A375 (cell line): ENCODE data around the gene CCDC152. TPM values are rescaled to one million over a fixed set of nuclear protein-coding genes. Genes with fewer than 3 reads are reported as not detected.

Experiments
- total RNA-seq: library from RNA; depleted of rRNA; stranded (reverse); fragments of >200 nt; shearing (Covaris generic); gene quantifications from 2 replicates; pipeline ENCODE4 v1.2.3, GENCODE V29; 2014; rRNA removed

Gene CCDC152, protein sequence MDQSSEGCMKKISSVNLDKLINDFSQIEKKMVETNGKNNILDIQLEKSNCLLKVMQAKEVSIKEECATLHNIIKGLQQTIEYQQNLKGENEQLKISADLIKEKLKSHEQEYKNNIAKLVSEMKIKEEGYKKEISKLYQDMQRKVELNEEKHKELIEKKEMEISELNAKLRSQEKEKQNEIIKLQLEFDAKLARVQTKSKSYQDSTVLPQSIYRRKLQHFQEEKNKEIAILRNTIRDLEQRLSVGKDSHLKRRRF
- 0.23 and 0.27 TPM in 2 replicates for total RNA-seq

DNA sequence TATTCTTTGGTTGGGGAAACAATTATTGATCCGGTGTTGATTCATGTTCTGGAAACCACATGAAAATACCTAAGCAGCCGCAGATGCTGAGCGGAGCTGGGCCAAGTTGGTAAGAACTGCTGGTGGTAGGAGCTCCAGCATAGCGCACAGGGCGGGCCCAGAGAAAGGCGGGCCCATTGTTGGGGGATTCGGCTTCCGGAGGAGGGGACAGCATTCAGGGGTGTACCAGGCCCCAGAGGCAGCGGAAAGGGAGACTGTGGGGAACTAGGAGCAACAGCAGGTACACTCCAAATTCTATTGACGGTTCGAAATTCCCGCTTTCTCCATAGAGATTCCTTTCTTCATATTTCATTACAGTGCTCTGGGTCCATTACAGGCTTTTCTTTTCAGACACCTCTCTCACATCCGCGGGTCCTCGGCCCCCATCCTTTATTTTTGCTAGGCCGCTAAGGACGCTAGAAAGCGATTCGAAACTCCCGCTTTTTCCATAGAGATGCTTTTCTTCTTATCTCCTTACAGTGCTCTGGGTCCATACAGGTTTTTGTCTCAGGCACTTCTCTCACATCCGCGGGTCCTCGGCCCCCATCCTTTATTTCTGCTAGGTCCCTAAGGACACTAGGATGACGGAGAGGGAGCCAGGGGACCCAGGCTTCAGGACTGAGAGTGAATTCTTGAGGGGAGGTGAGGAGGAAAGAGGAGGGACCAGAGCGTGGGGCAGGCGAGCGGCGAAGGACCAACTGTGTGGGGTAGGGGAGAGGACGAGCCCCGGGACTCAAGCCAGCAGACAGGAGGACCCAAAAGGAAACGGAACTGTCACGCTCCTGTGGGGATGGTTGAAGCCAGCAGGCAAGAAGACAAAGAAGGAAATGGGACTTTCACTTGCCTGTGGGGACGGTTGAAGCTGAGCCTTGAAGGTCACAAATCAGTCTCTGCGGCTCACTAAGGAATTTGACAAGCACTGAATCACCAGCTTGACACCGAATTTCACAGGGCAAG lies at the start of gene CCDC152:
TSS of gene CCDC152 (plus strand) at position 213 of the 996 bp plus-strand sequence. CDS start 2,304 bp downstream, outside the sequence.

DNA sequence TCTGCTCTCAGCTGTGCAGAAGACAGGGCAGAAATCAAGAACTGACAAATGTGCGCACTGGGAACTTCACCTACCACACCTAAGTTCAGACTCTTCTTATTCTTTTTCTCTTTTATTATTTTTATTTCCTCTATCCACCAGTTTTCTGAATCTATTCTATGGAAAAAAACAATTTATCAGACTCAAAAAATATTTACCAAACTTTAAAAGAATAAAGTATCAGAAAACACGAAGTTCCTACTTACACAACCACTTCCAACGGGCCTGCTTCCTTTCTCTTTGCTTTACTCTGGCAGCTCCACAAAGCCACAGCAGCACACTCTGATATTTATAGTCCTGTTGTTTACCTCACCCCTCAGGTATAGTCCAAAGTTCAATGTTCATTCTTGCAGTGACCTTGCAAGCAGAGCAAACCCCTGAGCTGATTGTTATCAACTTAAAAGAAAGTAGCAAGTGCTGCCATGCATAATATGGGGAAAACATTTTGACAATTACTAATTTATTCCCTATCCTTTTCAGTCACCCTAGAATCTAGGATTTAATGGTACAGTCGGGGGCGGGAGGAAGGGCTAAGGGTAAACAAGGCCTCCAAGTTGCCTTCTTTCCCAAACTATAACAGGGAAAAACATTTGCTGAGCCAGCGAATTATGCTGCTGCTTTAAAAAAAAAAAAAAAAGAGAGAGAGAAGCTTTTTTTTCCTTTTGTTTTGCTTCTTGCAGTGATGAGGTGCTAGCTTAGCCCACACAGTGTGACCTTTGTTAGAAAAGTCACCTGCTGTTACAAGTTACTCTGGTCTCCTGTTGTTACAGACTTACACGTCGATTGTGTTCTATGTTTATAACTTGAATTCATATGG lies 55.2 kb downstream of the CCDC152 start, which contains the start of gene SELENOP:
TSS of gene SELENOP (minus strand) at position 302 of the 856 bp plus-strand sequence. CDS start 3,539 bp downstream, outside the sequence.

Other genes with a start within 250 kb of the CCDC152 start
- 0.49 TPM in 1 of 2 replicates, not detected in the other for gene SELENOP, start 55.1 kb downstream of the CCDC152 start, total RNA-seq